ENCODE measurements around the gene NAGLU.

DNA sequence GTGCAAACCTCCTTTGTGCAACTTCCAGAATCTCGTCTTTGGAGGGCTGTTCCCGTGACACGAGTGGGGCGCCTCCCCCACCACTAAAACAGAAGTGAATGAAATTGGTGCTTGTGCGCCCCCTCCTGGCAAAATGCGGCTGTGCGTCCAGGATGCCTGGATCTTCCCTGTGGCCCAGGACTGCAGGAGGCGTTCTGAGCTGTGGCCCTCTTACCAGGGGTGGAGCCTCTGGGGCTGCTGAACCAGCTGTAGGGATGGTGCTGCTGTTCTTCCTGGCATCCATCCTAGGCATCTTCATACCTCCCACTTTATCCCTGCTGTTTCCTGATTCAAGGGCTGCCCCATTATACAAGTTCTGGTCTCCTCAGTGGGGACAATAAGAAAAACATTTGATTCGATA is 18.5 kb upstream of the NAGLU start:
- no peak for TF ChIP-seq POLR2AphosphoS5 (IDR thresholded peaks at IDR 0.05; ENCODE audit: low read depth)
- TF ChIP-seq CTCF (conservative IDR thresholded peaks at IDR 0.05; ENCODE audit: low read depth in 2 of 2) = peak; percentile 98
- no peak for TF ChIP-seq EZH2phosphoT487 (IDR thresholded peaks at IDR 0.05; ENCODE audit: unreplicated experiment)
- TF ChIP-seq, protein P1, sequence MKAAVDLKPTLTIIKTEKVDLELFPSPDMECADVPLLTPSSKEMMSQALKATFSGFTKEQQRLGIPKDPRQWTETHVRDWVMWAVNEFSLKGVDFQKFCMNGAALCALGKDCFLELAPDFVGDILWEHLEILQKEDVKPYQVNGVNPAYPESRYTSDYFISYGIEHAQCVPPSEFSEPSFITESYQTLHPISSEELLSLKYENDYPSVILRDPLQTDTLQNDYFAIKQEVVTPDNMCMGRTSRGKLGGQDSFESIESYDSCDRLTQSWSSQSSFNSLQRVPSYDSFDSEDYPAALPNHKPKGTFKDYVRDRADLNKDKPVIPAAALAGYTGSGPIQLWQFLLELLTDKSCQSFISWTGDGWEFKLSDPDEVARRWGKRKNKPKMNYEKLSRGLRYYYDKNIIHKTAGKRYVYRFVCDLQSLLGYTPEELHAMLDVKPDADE (IDR thresholded peaks at IDR 0.05) = no peak
- TF ChIP-seq EZH2 (IDR thresholded peaks at IDR 0.05; ENCODE audit: low read depth, unreplicated experiment) = no peak
